ENCODE data around the gene FHAD1.

Gene FHAD1

GRCh38 chr1:15218287-15219279 lies 28.4 kb upstream of the FHAD1 start:
- no peak for DNase-seq (ENCODE audit: low read depth, low spot score)

GRCh38 chr1:15219280-15220023 lies 27.6 kb upstream of the FHAD1 start:
- no peak for DNase-seq (ENCODE audit: low read depth, low spot score)

GRCh38 chr1:15220024-15220392 lies 27.0 kb upstream of the FHAD1 start:
- DNase-seq (ENCODE audit: low read depth, low spot score) = no peak

DNA sequence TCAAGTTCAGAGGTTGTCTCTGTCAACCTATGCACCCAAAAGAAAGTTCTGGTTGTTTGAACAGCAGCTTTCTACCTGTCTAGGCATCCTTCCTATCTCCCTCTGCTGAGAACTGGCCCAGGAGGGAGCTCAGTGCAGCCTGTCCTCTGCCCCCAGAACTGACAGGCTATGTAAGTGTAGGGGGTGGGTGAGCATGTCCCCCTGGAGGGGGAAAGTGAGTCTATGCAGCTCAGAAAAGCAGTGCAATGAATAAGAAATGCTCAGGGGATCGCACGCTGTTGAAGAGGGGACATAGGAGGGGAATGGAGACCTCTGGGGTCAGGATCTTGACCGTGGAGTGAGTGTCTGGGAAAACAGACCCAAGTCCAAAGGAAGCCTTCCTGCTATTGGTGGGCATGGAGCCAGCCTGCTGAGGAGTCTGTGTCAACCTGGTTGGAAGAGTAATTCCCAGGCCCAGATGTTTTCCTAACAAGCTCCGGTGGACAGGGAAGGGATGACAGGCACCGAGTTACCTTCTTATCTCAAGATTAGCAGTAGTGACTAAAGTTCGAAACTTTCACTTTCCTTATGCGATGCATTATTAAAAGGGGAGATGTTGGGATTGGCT lies 26.1 kb upstream of the FHAD1 start:
- no peak for DNase-seq (ENCODE audit: low read depth, low spot score)

DNA sequence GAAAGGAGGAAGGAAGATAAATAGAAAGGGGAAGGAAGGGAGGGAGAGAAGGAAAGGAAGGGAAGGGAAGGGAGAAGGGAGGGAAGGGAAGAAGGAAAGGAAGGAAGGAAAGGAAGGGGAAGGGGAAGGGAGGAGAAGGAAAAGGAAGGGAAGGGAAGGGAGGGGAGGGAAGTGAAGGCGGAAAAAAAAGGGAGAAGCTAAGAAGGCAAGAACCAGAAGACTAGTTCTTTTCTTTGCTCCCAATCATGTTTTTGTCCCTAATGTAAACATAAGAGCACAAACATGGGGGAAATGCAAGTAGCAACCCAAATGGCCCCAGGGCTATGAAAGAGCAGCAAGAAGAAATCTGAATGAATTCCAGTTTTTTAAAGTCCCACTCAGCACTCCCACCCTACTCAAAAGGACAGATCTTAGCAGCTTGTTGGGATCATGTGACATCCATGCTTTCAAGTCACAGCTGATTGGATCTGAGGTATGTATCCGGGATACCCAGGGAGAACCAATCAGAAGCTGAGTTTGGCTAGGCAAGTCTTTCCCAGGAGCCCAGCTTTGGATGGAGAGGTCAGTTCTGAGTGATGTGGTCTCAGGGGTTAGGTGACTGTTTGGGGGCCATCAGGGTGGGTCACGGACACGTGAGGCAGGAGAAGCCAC lies 24.2 kb upstream of the FHAD1 start:
- no peak for DNase-seq (ENCODE audit: low read depth, low spot score)

DNA sequence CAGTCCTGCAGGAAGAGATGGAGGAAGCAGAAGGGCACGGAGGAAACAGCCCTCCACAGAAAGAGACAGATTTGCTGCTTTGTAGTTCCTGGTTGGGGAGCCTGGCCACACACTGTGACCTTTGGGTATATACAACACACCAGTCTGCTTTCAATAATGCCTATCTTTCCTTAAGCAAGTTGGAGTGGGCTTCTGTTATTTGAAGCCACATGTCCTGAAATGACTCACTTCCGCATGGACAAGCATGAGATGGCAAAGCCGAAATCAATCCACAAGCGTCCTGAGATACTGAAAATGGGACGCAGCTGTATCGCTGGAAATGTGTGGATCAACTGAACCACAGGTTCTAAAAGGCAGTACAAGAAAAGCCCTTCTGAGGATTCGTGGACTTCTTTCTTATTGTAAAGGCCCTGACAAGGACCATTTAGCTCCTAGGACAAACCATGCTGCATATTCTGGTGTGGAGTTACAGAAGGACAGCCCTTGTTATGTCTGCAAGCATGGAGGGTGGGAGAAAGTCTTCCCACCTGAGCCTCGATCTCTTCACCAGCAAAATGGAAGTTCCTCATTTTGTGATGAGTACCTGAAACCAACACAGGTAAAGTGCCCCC lies 22.7 kb upstream of the FHAD1 start:
- DNase-seq (ENCODE audit: low read depth, low spot score) = no peak

DNA sequence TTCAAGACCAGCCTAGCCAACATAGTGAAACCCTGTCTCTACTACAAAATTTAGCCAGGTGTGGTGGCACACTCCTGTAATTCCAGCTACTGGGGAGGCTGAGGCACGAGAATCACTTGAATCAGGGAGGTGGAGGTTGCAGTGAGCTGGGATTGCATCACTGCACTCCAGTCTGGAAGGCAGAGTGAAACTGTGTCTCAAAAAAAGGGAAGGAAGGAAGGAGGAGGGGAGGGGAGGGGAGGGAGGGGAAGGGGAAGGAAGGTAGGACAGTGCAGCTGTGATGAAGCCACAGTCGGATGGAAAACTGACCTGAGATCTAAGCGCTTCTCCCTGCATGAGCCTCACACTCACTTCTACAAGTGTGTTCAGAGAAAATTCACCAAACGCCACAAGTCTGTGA lies 22.0 kb upstream of the FHAD1 start:
- DNase-seq (ENCODE audit: low read depth, low spot score) = no peak

- DNase-seq (ENCODE audit: low read depth, low spot score) = no peak
Observed at GRCh38 chr1:15225461-15225860, 21.6 kb upstream of the FHAD1 start.

- DNase-seq (ENCODE audit: low read depth, low spot score) = no peak
Observed at GRCh38 chr1:15226388-15227255, 20.4 kb upstream of the FHAD1 start.

GRCh38 chr1:15229707-15230131 lies 17.3 kb upstream of the FHAD1 start:
- DNase-seq (ENCODE audit: low read depth, low spot score) = no peak

- no peak for DNase-seq (ENCODE audit: low read depth, low spot score)
Observed at GRCh38 chr1:15231714-15232201, 15.3 kb upstream of the FHAD1 start.

GRCh38 chr1:15233689-15234088 lies 13.3 kb upstream of the FHAD1 start:
- DNase-seq (ENCODE audit: low read depth, low spot score) = no peak

DNA sequence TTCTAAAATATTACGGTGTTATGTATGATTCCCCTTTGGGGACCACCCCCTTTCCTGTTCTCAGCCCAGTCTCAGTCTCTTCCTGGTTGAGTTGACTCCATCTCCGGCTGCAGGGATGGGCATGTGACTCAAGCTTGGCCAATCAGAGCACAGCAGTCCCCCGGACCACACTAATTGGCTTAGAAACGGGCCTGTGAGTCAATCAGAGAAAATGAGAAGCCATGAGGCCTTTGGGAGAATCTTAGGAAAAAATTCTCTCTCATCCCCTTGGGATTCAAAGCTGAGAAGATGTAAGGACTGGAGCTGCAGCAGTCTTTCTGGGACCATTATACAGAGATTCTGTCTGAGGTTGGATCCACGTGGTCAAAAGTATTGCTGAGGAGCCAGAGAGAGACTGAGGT lies 10.7 kb upstream of the FHAD1 start:
- DNase-seq (ENCODE audit: low read depth, low spot score) = no peak

DNA sequence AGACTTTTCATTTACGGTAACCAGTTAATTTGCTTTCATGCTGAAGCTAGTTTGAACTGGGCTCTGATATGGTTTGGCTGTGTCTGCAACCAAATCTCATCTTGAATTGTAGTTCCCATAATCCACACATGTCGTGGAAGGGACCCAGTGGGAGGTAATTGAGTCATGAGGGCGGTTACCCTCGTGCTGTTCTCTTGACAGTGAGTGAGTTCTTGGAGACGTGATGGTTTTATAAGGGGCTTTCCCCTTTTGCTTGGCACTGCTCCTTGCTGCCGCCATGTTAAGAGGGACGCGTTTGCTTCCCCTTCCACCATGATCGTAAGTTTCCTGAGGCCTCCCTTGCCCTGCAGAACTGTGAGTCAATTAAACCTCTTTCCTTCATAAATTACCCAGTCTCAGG lies 10.3 kb upstream of the FHAD1 start:
- DNase-seq (ENCODE audit: low read depth, low spot score) = no peak

DNA sequence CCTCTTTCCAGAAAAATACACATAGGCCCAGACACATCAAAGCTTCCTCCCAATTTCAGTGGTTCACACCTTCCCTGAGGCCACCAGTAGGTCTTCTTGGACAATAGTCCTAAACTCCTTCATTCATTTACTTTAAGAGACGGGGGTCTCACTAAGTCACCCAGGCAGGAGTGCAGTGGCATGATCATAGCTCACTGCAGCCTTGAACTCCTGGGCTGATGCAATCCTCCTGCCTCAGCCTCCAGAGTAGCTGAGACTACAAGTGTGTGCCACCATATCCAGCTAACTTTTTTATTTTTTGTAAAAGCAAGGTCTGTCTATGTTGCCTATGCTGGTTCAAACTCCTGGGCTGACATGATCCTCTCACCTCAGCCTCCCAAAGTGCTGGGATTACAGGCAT lies 8.2 kb upstream of the FHAD1 start:
- no peak for DNase-seq (ENCODE audit: low read depth, low spot score)

DNA sequence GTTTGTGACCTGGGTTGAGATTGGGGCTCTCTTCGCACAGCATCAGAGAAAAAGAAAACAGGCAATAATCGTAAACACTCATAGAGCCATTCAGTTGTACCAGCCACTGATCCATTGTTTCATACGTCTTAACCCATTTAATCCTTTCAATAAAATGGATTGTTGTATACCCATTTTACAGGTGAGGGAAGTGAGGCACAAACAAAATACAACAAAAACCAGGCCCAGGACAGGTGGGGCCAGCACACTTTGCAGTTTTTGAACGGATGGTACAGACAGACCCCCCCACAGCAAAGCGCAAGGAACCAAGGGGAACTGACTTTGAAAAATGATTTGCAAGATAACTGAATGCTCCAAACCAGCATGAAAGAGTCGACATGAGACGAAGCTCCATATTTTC lies 4.3 kb upstream of the FHAD1 start:
- DNase-seq (ENCODE audit: low read depth, low spot score) = no peak

DNA sequence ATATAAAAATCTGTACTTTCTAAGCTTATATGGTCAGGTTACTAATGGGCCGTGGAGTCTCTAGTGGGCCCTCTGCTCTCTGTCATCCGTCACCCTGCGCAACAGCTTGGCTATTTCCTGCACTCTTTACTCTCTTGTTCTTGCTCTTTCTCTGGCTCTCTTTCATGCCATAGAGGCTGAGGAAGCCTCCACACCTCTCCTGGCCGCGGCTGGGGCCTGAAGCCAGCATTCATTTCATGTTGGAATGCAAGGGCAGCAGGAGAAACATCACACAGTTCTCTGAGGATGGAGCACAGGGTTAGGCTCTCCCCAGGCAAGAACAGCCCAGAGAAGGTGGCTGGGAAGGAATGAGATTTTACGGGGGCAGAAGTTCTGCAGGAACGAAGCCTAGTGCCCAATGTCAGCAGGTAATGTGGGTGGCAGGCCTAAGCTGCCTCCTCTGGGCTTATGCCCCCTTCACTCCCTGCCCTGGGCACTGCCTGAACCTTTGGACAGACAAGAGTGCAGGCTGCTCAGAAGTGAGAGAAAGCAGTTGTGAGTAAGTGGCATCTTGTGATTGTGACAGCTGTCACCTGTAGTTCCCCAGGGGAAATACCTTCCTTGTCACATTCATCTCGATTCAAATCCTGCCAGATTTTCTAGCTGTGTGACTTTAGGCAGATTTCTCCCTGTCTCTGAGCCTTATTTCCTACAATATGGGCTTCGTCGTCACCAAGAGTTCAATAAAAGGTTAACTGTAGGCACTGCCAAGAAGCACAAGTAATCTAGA lies 3.6 kb upstream of the FHAD1 start:
- no peak for DNase-seq (ENCODE audit: low read depth, low spot score)

DNA sequence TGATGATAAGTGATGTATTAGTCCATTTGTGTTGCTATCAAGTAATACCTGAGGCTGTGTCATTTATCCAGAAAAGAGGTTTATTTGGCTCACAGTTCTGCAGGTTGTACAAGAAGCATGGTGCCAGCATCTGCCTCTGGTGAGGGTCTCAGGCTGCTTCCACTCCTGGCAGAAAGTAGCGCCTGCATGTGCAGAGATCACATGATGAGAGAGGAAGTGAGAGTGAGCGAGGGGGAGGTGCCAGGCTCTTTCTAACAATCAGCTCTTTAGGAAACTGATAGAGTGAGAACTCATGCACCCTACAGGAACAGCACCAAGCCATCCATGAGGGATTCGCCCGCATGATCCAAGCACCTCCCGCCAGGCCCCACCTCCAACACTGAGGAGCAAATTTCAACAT lies 2.2 kb upstream of the FHAD1 start:
- DNase-seq (ENCODE audit: low read depth, low spot score) = no peak

DNA sequence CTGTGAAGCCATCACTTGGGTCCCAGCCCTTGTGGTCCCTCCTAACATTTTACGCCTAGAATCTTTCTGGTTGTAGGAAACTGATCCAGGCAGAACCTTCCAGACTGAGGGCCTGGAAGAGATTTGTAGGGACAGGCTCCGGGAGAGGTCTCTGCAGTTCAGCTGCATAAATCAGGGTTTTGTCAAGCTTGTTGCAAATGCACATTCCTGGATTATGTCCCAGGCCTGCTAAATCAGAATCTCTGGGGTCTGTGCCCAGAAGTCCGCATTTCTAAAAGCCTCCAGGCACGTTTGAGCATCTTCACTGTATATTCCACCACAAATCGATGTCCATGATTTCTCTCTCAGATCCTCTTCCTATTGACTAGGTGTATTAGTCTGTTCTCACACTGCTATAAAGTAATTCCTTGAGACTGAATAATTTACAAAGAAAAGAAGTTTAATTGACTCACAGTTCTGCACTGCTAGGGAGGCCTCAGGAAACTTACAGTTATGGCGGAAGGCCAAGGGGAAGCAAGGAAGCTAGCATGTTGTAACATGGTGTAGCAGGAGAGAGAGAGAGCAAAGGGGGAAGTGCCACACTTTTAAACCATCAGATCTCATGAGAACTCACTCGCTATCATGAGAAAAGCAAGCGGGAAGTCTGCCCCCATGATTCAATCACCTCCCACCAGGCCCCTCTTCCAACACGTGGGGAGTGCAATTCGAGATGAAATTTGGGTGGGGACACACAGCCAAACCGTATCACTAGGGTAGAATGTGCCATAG lies 1.2 kb upstream of the FHAD1 start:
- DNase-seq (ENCODE audit: low read depth, low spot score) = no peak
